IPS-NIHi11 (cell line): ENCODE measurements around the gene FEZF1.

Source experiments
- DNase-seq: peaks from one replicate; pipeline ENCODE4 v3.0.0; 2012; ENCODE audit warnings: mixed read lengths, low spot score

FEZF1 gene

DNA sequence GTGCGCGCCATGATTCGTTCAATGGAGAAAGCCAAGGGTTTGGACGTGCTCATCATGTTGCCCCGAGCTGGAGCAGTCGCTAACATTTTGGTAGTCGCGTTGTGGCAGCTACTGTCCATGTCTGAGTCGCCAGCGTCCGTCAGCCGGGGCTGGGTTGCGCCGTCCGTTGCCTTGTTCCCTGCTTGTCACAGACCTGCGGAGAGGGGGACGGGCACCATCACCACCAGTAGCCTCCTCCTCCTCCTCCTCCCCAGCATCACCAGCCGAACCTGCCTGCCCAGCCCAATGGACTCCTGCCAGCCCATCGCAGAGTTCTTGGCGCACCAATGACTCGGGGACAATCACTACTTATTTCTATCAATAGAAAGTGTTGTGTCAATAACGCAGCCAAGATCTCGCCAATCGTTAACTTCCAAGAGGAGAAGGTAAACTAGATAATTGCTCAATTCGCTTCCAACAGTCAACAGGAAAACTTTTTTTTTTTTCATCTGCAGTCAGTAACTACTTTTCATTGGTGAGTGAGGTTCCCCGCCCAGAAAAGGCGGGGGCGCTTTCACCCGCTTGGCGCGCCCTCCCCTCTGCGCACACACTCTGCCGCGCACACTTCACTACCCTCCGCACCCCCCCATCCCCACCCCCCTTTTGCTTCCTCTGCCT is at the start of gene FEZF1:
Gene FEZF1 (minus strand): TSS at position 432 of the 657 bp plus-strand sequence. CDS start 313 bp downstream, at position 119.
- peak; percentile 69 for DNase-seq

DNA sequence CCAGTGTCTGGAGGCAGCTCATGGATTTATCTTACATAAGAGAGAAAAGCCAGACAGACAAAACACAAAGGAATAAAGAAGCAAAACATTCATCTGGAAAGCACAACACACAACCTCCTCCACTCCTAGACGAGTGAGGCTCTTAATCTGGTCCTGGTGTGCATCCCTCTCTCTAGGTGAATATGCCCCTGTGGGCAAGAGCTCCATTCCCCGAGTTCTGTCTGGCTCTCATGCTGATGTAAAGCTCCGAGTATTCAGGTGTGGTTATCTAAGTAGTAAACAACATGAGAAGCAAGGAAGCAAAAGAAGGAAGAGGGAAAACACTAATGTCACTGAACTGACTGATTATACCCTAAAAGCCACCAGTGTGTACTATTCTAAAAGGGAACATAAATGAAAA is 47.9 kb upstream of the FEZF1 start:
- DNase-seq = no peak

DNA sequence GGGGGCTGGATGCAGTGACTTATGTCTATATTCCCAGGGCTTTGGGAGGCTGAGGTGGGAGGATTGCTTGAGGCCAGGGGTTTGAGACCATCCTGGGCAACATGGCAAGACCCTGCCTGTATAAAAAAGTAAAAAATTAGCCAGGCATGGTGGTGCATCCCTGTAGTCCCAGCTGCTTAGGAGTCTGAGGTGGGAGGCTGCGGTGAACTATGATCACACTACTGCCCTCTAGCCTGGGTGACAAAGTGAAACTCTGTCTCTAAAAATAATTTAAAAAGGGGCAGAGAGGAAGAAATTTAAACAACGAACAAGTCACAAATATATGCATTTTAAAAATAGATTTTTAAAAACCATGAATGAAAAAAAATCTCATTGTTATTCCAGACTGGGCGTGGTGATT is 46.2 kb upstream of the FEZF1 start:
- no peak for DNase-seq

DNA sequence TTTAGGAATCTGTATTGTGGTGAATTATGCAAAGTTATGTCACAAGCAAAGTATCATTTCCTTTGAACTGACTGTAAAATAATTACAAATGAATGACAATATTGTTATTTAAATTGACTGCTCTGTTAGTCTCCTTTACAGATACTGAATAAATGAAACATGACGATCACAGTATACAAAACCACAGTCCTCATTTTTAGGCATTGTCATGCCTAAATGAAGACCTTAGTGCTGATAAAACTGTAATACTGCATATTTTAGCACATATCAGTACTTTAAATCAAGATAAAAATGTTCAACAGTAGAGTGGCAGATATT is 39.7 kb upstream of the FEZF1 start:
- no peak for DNase-seq

DNA sequence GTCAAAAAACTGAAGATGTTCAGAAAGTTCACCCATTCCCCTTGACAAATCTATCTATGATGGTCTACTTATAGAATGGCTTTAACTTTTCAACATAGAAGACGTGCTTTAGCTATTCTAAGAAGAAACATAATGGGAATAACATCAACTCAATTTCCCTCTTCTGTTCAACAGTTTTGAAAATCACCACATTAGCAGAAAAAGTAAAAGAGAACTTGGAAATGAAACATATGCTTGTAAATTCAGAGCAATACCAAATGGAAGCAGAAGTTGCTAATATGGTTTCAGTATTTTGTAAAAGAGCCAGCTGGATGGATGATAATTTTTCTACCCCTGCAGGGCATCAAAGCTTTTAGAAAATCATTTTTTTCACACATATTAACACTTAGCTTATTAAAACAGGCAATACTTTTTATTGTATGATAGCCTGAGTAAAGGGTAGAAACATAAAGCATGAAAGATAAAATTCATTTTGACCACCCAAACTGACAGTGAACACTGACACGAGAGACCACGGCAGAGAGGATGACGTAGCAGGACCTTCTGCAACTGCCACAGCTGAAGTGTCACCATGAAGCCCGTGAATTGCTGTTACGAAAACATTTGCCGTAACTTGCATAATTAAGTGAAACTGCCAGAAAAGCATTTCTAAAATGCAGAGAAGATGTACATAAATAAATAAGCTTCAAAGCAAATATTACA is 39.2 kb upstream of the FEZF1 start:
- no peak for DNase-seq

DNA sequence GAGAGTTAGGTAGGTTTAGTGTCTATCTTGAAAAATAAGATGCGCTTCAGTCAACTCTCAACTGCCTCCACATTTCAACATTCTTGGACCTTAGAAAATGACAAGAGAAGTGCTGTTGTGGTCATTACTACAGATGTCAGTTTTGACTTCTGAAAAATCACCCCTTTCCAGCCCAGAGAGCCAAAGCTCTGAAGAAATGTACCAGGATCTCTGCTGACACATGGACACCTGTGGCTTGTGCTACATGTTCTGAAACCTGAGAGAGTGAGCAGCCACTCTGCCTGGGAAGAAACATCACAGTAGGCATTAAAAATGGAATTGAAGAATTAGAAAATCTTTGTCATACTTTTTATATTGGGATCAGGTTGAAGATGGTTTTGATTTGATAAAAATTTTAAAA is 35.9 kb upstream of the FEZF1 start:
- DNase-seq = no peak

DNA sequence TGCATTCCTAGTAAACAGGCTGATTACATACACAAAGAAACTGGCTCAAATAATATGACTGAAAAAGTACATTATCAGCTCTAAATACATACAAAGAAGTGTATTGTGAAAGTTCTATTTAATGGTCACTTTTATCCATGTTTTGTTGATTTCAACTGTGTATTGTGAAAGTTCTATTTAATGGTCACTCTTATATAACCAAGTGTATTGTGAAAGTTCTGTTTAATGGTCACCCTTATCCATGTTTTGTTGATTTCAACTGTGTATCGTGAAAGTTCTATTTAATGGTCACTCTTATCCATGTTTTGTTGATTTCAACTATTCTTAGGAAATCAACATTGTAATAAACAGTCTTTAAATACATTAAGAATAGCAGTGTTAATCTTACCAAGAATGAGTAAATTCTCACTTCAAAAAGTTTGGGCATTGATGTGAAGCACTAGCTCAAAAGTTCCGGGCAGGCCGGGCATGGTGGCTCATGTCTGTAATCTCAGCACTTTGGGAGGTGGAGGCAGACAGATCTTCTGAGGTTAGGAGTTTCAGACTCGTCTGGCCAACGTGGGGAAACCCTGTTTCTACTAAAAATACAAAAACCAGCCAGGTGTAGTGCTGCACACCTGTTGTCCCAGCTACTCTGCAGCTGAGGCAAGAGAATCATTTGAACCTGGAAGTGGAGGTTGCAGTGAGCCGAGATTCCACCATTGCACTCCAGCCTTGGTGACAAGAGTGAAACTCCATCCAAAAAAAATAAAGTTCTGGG is 34.8 kb upstream of the FEZF1 start:
- DNase-seq = no peak

DNA sequence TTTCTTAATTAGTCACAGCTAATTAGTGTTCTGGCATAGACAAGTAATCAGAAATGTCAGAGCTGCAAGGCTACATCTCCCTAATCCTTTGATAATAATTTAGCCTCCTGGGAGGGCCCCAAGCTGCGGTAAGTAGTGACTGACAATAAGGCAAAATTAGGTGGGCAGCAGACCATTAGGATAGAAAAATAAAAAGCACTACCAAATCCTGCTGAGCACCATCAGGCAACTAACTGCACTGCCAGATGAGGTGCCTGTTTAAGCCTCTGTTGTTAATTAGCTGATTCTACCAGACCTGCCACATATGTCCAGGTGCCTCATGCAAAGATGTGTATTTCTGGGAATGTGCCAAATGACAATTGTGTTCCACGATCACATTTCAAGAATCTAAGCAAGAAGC is 32.5 kb upstream of the FEZF1 start:
- DNase-seq = no peak

DNA sequence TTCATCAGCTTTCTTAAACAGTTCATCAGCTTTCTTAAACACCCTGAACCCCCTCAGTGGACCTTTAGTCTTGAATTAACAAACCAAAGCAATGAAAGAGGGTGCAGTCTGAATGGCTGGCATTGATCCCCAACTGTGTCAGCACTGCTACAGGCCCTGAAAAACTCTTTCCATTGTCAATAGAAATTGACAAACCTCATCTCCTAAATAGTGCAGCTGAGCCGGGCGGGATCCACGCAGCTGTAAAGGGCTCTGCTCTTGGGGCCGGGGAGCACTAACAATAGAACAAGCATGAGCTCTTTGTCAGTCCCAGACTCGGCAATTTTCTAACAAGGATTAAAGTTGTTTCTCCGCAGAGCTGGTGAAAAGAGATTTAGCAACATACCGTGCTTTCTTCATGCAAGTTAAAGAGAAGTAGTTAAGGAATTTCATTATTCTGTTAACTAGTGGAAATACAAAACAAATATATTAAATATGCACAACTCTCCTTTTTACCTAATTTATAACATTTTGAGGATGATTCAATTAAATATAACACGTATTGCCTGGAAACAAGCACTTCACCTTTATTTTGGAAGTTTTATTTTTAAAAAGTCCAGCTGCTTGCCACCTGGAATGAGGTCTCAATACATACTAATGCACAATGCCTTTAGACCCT is 24.7 kb upstream of the FEZF1 start:
- DNase-seq = peak; percentile 37

DNA sequence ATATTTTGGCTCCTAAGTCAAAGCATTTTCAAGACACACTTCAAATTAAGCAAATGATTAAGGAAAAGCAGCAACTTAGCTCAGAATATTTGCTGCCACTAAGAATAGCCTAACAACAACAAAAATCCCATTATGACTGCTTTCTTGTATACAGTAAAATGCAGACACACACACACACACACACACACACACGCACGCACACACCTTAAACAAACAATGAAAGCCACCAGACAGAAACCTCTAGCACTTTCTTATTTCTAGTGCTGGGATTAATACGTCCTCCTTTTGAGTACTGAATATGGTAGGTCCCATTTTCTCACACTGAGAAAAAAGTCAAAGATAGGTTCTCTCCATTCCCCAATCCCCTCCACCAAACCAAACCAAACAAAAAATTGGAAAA is 23.4 kb upstream of the FEZF1 start:
- DNase-seq = no peak

DNA sequence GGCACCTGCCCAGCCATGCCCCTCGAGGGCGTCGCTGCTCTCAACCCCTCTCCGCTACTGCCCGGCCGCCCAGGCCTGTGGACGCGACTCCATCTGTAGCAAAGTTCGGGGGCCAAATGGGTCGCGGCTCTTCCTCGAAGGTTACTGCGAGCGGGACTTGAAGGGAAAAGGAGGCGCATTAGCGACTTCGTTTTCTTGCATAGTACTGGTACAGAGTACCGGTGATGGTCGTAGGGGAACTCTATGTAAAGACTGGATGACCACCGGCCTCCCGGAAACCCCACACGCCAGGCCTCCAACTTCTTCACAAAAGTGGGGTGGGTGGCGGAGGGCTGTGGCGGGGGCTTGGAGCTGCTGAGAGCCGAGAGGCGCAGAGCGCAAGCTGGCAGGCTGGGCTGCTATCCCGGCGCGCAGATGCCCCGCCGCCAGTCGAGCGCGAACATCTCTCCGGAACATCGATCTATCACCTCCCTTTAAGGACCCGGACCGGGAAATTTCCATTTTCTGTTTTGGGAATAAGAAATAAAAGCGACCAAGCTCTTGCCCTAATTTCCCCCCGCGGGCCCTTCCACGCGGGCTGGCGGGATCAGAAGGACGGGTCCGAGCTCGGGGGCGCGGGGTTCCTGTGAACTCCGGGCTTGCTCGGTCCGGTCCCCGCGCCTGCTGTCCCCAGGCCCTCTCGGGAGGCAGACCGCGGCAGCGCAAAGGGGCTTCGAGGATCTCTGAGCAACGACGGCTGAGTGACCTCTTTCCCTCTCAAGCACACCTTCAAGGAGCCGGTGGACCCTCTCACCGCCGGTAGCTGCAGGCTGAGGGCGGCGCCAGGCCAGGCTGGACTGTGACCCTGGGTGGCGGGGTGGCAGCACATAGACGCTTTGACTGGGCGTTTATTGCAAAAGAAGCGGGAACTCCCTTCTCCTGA is 12.2 kb upstream of the FEZF1 start:
- peak; percentile 43 for DNase-seq

DNA sequence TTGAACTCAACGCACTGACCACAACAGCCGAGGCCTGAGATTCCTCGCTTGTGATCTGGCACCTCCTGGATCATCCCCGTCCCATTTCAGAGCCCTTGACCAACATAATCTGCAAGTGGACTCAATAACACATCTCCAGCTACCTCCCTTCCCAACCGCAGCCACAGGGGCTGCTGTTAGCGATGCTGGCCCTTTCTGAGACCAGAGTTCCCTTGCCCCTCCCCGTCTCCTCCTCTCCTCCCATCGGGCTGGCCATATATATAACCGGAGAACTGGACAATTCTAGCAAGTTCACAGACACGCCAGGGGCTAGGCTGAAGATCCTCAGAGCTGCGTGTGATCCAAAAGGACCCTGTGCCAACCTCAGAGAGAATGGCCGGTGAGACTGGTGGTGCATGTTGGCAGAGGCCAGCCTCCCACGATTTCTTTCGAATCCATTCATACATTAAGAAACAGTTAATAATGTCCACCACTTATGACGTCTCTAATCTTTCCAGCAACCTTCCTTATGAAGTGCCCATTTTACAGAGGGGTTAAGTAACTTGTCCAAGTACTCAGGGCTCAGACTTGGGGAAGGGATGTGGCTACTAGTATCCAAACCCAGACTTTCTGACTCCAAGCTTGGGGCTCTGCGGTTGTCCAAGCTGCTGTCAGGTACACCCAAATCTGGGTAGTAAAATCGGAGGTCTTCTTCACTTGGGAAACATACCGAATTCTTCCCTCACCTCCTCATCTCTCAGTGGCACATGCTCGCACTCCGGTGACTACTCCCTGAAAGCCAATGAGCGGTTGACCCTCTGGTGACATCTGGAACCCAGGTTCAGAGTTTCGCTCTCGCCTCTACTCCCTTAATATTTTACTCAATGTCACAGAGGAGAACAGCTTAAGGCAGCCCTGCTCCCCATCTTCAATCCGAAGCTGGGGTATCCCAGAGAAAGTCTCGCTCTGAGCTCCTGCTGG is 11.2 kb upstream of the FEZF1 start:
- peak; percentile 42 for DNase-seq

DNA sequence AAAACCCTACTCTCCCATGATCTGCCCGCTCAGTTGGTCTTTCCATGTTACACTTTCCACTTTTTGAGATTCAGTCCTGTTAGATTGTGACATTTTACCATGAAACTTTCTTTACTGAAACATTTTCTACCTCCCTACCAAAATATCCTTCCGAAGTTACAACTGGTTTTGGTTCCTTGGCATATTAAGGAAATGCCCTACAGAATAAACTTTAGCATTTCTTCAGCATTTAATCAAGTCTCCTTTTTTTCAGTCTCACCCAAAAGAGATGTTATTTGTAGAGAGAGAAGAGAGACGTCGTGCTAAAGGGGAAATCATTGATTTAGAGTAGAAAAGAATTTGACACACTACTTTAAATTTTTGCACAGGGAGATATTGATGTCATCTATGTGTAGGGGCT is 9.7 kb upstream of the FEZF1 start:
- no peak for DNase-seq

DNA sequence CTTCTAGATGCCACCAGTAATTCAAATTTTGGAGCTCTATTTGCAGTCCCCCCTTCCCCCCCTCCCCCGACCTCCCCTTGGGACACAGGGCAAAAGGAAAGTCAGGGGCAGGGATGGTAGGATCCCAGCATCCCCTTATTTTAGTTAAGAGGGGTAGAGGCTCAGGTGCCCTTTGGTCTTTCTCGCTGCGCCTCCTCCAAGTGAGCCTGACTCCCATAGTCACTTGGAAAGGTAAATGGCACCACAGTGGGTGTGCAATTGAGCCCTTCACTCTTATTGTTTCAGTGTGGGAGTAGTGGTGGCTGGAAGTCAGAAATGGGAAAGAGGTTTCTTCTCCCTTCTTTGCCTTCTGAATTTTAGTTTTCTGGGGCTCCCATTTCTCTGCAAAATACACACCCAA is 8.2 kb upstream of the FEZF1 start:
- no peak for DNase-seq

DNA sequence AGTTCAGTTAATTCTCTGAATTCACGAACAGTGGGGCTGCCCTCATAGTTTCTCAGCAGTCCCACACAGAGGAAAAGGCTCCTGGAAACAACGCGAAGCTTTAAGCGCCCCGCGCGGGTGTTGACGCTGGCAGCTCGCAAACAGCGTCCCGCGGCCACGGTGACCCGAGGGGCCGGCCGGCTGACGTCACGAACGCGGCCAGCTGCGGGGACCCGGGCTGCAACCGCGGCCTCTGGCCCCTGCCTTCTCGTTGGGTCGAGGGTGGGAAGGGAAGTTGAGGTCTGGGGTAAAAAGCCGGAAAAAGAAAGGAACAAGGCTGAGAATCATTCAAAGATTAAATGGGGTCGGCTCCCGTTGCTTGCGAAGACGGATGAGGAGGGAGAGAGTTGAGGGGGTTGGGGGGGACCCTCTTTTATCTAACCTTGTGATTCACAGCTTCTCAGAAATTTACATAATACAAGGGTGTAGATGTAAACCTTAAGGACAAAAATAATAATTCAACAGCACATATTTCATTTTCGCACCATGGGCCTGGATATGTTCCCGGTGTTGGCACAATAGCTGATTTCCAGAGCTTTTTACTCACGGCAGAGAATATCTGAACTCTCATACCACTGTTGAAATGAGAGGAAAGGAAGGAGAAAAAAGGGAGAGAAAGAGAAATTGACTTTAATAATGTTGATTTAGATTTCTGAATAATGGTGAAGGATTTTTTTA is 7.3 kb upstream of the FEZF1 start:
- peak; percentile 27 for DNase-seq

DNA sequence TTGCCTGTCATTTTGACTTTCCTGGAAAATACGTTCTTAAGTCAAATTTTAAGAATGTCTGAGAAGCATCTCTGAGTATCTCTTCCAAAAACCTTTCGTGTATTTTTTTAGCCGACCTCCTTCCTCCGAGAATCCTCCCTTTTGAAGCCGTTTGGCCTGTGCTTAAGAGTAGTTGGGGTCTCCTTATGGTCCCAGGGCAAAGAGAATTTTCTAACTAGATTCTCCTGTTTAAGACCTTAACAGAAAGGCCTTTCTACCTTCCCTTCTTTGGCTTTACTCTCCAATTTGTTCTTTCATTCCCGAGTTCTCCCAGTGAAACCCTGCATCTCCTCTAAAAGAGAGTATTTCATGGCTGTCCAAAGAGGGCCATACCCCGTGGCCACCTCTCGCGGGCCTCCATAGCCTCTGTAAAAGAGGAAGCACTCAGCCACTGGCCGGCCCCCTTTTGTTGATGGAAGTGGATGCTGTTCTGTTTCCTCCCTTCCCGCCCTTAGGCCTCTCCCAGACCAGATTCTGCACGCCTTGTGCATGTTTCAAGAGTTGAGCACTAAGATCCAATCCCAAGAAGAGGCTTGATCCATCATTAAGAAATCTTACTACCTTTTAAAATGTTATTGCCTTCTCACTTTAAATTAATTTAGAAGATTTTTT is 6.6 kb upstream of the FEZF1 start:
- DNase-seq = peak; percentile 34

DNA sequence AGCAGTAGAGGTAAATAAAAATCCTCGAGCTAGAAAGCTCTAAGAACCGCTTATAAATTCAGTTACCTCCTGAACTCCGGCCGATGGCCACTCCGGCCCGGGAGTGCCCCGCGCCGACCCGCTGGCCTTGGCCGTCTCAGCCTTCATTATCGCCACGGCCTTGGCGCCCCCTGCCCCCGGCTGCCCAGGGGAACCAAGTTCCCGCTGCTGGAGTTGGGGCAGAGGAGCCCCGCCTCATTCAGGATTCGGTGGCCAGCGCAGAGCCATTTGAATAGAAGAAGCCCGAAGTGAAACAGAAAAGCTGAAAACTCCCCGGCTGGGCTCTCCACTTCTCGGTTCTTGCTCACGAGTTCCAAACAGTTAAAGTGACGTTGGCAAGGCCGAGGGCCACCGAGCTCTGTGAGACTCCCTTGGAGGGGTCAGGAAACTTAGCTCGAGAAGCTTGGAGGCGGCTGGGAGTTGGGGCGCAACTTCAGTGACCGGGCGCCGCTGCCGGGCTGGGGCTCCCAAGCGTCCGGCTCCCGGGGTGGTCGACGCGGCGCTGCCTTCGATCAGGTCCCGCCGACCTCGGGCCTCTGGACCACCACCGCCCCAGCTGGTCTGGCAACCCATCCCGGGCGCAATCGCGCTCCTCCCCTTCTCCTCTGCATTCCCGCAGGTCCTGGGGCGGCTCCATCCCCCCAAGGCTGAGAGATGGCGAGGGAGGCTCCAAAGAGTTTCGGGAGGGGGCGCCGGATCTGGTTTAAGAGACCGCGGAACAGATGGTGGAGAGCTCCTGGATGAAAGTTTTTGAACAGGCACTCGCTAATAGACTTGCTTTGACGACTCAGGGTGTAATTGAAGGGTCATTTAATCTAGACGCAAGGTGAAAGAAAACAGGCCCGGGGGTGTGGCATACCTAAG is 5.8 kb upstream of the FEZF1 start:
- DNase-seq = peak; percentile 65

DNA sequence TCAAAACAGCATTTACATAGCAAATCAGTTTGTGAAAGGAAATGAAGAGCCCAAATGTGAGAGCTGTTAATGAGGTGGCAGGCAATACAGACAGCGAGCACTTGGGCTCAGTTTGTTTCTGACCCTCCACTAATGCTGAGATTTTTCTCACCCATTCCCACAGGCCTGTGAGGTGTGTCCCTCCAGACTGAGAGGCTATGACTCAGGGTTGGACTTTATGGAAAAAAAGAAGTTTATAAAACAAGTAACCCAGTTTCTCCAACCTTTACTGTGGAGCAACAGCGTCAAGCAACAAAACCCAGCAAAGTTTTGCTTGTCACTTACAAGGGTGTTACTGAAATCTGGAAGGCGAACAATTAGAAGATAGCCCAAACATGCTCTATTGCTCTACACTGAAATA is 4.9 kb upstream of the FEZF1 start:
- no peak for DNase-seq
